ENCODE data around the gene PPFIA2.

GRCh38 chr12:81297601-81298000, 461.5 kb downstream of the PPFIA2 start:
- TF ChIP-seq, protein P1, sequence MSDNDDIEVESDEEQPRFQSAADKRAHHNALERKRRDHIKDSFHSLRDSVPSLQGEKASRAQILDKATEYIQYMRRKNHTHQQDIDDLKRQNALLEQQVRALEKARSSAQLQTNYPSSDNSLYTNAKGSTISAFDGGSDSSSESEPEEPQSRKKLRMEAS (CRISPR knock-in tag; IDR thresholded peaks at IDR 0.05): no peak
- TF ChIP-seq, protein P2, sequence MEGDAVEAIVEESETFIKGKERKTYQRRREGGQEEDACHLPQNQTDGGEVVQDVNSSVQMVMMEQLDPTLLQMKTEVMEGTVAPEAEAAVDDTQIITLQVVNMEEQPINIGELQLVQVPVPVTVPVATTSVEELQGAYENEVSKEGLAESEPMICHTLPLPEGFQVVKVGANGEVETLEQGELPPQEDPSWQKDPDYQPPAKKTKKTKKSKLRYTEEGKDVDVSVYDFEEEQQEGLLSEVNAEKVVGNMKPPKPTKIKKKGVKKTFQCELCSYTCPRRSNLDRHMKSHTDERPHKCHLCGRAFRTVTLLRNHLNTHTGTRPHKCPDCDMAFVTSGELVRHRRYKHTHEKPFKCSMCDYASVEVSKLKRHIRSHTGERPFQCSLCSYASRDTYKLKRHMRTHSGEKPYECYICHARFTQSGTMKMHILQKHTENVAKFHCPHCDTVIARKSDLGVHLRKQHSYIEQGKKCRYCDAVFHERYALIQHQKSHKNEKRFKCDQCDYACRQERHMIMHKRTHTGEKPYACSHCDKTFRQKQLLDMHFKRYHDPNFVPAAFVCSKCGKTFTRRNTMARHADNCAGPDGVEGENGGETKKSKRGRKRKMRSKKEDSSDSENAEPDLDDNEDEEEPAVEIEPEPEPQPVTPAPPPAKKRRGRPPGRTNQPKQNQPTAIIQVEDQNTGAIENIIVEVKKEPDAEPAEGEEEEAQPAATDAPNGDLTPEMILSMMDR (IDR thresholded peaks at IDR 0.05): no peak
- TF ChIP-seq ATF2 (CRISPR knock-in tag; IDR thresholded peaks at IDR 0.05; ENCODE audit: borderline replicate concordance, low read depth): no peak

Data from WTC11 (cell line).